Thyroid gland (tissue), 4 donors: Measurements from ENCODE around the gene PTAFR. TPM values are rescaled to one million over a fixed set of nuclear protein-coding genes. Genes with fewer than 3 reads are reported as not detected.

Experiments
- DNase-seq, 2 donors: peaks; one replicate each; pipeline ENCODE4 v3.0.0-alpha.2; 2019
- H3K27ac ChIP-seq, 3 donors: fragments of 200-600 bp; sonication (generic); 1 replicate in 2 of 3; 2 replicates in 1 of 3; pipeline ENCODE4 v1.5.1; 2016 to 2019; ENCODE audit warnings: mild to moderate bottlenecking in 1 of 3, moderate library complexity in 1 of 3
- H3K27me3 ChIP-seq: fragments of 200-600 bp; sonication (generic); one replicate; pipeline ENCODE4 v1.5.1; 2019
- H3K36me3 ChIP-seq, 2 donors: fragments of 200-600 bp; sonication (generic); one replicate each; pipeline ENCODE4 v1.5.1; 2016 to 2019
- H3K4me1 ChIP-seq, 2 donors: fragments of 200-600 bp; sonication (generic); one replicate each; pipeline ENCODE4 v1.5.1; 2017 to 2019
- H3K4me3 ChIP-seq, 3 donors: fragments of 200-600 bp; sonication (generic); replicated peaks in 1 of 3; 1 replicate in 2 of 3; 2 replicates in 1 of 3; pipeline ENCODE4 v1.5.1; 2016; ENCODE audit warnings: mild to moderate bottlenecking in 1 of 3
- H3K9me3 ChIP-seq: fragments of 200-600 bp; sonication (generic); one replicate; pipeline ENCODE4 v1.5.1; 2017
- POLR2A ChIP-seq, 2 donors: fragments of 450-650 bp; IDR thresholded peaks; one replicate each; pipeline ENCODE4 v1.6.1; 2017; ENCODE audit warnings: antibody characterized with exemption in 2 of 2, mild to moderate bottlenecking in 2 of 2, moderate library complexity in 1 of 2
- WGBS, 2 donors: methylation state at CpG; one replicate each; pipeline ENCODE4 v1.1.5; 2017; 5-methylcytosine and 5-hydroxymethylcytosine counted together
- intact Hi-C: fragments of 100-400 bp; cut with DNase I; formaldehyde crosslinking; loops from one replicate; pipeline ENCODE4 v1.15.1; 2023
- small RNA-seq: library from RNA; depleted of rRNA; stranded (forward); fragments of <200 nt; gene quantifications from one replicate; pipeline ENCODE3, GENCODE V24; 2016
- total RNA-seq, 4 donors: library from RNA; depleted of rRNA; stranded (reverse); fragments of >200 nt; gene quantifications; one replicate each; pipeline ENCODE4 v1.2.3, GENCODE V29; 2016
- TF ChIP-seq, protein P1 (sequence below), 6 experiments: fragments of 200-600 bp in 3 of 6; fragments of 450-650 bp in 3 of 6; sonication (generic) in 3 of 6; IDR thresholded peaks; one replicate each; pipeline ENCODE4 v1.5.1; 2016 to 2019; ENCODE audit warnings: antibody characterized with exemption in 6 of 6, mild to moderate bottlenecking in 2 of 6, inconsistent platforms in 1 of 6, moderate library complexity in 1 of 6

The PTAFR gene
- total RNA-seq, 4 donors from 2014 or later = 1.4 to 2.0 (median 1.6) TPM

GRCh38 chr1:28104866-28105467, 71.5 kb downstream of the PTAFR start:
- Histone ChIP-seq H3K27ac (peak overlapping the region in 2 of 3 donors; percentile 16 to 57), H3K4me3 (no peak overlapping the region), H3K9me3 (no peaks in the 10 kb centered on the region), H3K4me1 (peaks cover 0 to 9% of the 10 kb centered on the region in 2 donors), H3K27me3 (no peaks in the 10 kb centered on the region), H3K36me3 (no peaks in the 10 kb centered on the region)
- WGBS, 2 donors = 41 to 42% methylated on average over 11 of the region's 11 CpGs
- peak; percentile 23 to 40 for DNase-seq
- TF ChIP-seq POLR2A (IDR thresholded peaks at IDR 0.05) = no peak
- TF ChIP-seq, protein P1, sequence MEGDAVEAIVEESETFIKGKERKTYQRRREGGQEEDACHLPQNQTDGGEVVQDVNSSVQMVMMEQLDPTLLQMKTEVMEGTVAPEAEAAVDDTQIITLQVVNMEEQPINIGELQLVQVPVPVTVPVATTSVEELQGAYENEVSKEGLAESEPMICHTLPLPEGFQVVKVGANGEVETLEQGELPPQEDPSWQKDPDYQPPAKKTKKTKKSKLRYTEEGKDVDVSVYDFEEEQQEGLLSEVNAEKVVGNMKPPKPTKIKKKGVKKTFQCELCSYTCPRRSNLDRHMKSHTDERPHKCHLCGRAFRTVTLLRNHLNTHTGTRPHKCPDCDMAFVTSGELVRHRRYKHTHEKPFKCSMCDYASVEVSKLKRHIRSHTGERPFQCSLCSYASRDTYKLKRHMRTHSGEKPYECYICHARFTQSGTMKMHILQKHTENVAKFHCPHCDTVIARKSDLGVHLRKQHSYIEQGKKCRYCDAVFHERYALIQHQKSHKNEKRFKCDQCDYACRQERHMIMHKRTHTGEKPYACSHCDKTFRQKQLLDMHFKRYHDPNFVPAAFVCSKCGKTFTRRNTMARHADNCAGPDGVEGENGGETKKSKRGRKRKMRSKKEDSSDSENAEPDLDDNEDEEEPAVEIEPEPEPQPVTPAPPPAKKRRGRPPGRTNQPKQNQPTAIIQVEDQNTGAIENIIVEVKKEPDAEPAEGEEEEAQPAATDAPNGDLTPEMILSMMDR (IDR thresholded peaks at IDR 0.05) = no peak
- intact Hi-C loops = no loop called here

- H3K4me3 ChIP-seq = no peak overlapping the region
- WGBS, 2 donors = 87 to 95% methylated on average over 1 of the region's 1 CpG
- no peak overlapping the region for H3K27ac ChIP-seq
- no peaks in the 10 kb centered on the region for H3K9me3 ChIP-seq
- no peaks in the 10 kb centered on the region for H3K27me3 ChIP-seq
- H3K4me1 ChIP-seq = peaks cover 3 to 9% of the 10 kb centered on the region in 2 donors
- intact Hi-C loops = no loop called here
- no peaks in the 10 kb centered on the region for H3K36me3 ChIP-seq
- TF ChIP-seq POLR2A (IDR thresholded peaks at IDR 0.05) = no peak
- TF ChIP-seq, protein P1 (IDR thresholded peaks at IDR 0.05) = no peak
- no peak for DNase-seq
These were observed 74.3 kb downstream of the PTAFR start for GRCh38 chr1:28102189-28102588.

GRCh38 chr1:28099050-28099769, 77.3 kb downstream of the PTAFR start:
- H3K36me3 ChIP-seq = no peaks in the 10 kb centered on the region
- H3K27me3 ChIP-seq = no peaks in the 10 kb centered on the region
- TF ChIP-seq, protein P1 (IDR thresholded peaks at IDR 0.05) = no peak
- no peak for TF ChIP-seq POLR2A (IDR thresholded peaks at IDR 0.05)
- H3K27ac ChIP-seq = no peak overlapping the region
- H3K4me3 ChIP-seq = no peak overlapping the region
- intact Hi-C loops = no loop called here
- peaks cover 3% of the 10 kb centered on the region in 2 donors for H3K4me1 ChIP-seq
- WGBS, 2 donors = 89 to 94% methylated on average over 5 of the region's 5 CpGs
- no peak for DNase-seq
- H3K9me3 ChIP-seq = no peaks in the 10 kb centered on the region

Small RNA genes within 50 kb of the gene (small RNA-seq; reads per million reads assigned to genes)
- gene RNU6-176P = not detected

Other genes starting within 250 kb of the PTAFR start
- gene SMPDL3B, start 241.7 kb downstream of the PTAFR start, total RNA-seq = 10 to 100 TPM; 22.3 to 37.8 (median 26.9) TPM
- gene XKR8, start 216.7 kb downstream of the PTAFR start, total RNA-seq = 10 to 100 TPM in 3 of 4 donors, 1 to 10 TPM in 1; 8.3 to 14.3 (median 11.3) TPM
- gene EYA3, start 88.1 kb downstream of the PTAFR start, total RNA-seq = 10 to 100 TPM; 19.3 to 27.7 (median 20.0) TPM
- 10 to 100 TPM; 59.5 to 76.7 (median 62.5) TPM for gene DNAJC8, start 56.3 kb upstream of the PTAFR start, total RNA-seq
- gene ATP5IF1, start 59.4 kb upstream of the PTAFR start, total RNA-seq = 100 to 1,000 TPM in 3 of 4 donors, 10 to 100 TPM in 1; 75.6 to 307 (median 236) TPM
- gene SESN2, start 82.8 kb upstream of the PTAFR start, total RNA-seq = 1 to 10 TPM; 6.4 to 8.1 (median 6.8) TPM
- gene MED18, start 152.3 kb upstream of the PTAFR start, total RNA-seq = 10 to 100 TPM; 10.4 to 16.9 (median 14.2) TPM
- 10 to 100 TPM; 25.9 to 31.2 (median 27.8) TPM for gene PHACTR4, start 193.1 kb upstream of the PTAFR start, total RNA-seq